Lower lobe of right lung (tissue), 2 donors: ENCODE data around the gene LMF1. TPM values are rescaled to one million over a fixed set of nuclear protein-coding genes. Genes with fewer than 3 reads are reported as not detected.
A peak's percentile ranks its signal among the peaks of the same experiment; 100 is the strongest.

Experiments
- ATAC-seq, 2 donors: fragments of 200-7000 bp; cut with Tn5 transposase; one replicate each; pipeline ENCODE4 v1.9.1; 2020 to 2022; ENCODE audit warnings: mild to moderate bottlenecking in 2 of 2, moderate library complexity in 2 of 2
- DNase-seq: peaks from one replicate; pipeline ENCODE4 v3.0.0-alpha.2; 2020
- H3K27ac ChIP-seq: fragments of 200-600 bp; one replicate; pipeline ENCODE4 v1.8.0; 2022
- H3K27me3 ChIP-seq: fragments of 200-600 bp; one replicate; pipeline ENCODE4 v1.8.0; 2022; ENCODE audit warnings: low read depth
- H3K36me3 ChIP-seq: fragments of 200-600 bp; one replicate; pipeline ENCODE4 v1.8.0; 2022; ENCODE audit warnings: mild to moderate bottlenecking
- H3K4me1 ChIP-seq: fragments of 200-600 bp; one replicate; pipeline ENCODE4 v1.8.0; 2022
- H3K4me3 ChIP-seq: fragments of 200-600 bp; one replicate; pipeline ENCODE4 v1.8.0; 2022; ENCODE audit warnings: mild to moderate bottlenecking
- H3K9me3 ChIP-seq: fragments of 200-600 bp; one replicate; pipeline ENCODE4 v1.8.0; 2022
- intact Hi-C: fragments of 100-400 bp; cut with DNase I; formaldehyde crosslinking; loops from one replicate; pipeline ENCODE4 v1.11.0; 2022
- total RNA-seq: library from RNA; stranded (reverse); fragmentation: NEBNext Ultra II Directional; extraction: Animal tissue kit (Norgen Biotek cat#: 25700); gene quantifications from one replicate; pipeline ENCODE4 v1.2.1, GENCODE V29; 2021
- TF ChIP-seq, protein P1 (sequence below): fragments of 200-600 bp; IDR thresholded peaks from one replicate; pipeline ENCODE4 v1.8.0; 2022; ENCODE audit warnings: antibody characterized with exemption, mild to moderate bottlenecking
- donor health status: DM: no; HTN: yes; CAD: no; lungs with severe emphysema.

The LMF1 gene
- total RNA-seq, 1 donor from 2014 or later, result 23.8 TPM

- Histone ChIP-seq H3K36me3 (peaks cover 12% of the 10 kb centered on the region), H3K4me1 (no peaks in the 10 kb centered on the region), H3K27me3 (no peaks in the 10 kb centered on the region), H3K4me3 (no peak overlapping the region), H3K9me3 (no peaks in the 10 kb centered on the region), H3K27ac (no peak overlapping the region)
- no peak for DNase-seq
- TF ChIP-seq, protein P1, sequence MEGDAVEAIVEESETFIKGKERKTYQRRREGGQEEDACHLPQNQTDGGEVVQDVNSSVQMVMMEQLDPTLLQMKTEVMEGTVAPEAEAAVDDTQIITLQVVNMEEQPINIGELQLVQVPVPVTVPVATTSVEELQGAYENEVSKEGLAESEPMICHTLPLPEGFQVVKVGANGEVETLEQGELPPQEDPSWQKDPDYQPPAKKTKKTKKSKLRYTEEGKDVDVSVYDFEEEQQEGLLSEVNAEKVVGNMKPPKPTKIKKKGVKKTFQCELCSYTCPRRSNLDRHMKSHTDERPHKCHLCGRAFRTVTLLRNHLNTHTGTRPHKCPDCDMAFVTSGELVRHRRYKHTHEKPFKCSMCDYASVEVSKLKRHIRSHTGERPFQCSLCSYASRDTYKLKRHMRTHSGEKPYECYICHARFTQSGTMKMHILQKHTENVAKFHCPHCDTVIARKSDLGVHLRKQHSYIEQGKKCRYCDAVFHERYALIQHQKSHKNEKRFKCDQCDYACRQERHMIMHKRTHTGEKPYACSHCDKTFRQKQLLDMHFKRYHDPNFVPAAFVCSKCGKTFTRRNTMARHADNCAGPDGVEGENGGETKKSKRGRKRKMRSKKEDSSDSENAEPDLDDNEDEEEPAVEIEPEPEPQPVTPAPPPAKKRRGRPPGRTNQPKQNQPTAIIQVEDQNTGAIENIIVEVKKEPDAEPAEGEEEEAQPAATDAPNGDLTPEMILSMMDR, result no peak
- intact Hi-C loops, result no loop called here
- ATAC-seq, result no peak
Measured at GRCh38 chr16:900211-900610, 70.6 kb downstream of the LMF1 start.

GRCh38 chr16:899683-900060, 71.1 kb downstream of the LMF1 start:
- Histone ChIP-seq H3K9me3 (no peaks in the 10 kb centered on the region), H3K27me3 (no peaks in the 10 kb centered on the region), H3K4me3 (no peak overlapping the region), H3K4me1 (no peaks in the 10 kb centered on the region), H3K36me3 (peaks cover 12% of the 10 kb centered on the region), H3K27ac (no peak overlapping the region)
- peak; percentile 32 for DNase-seq
- ATAC-seq, result peak in 1 of 2 donors; percentile 31
- intact Hi-C loops, result no loop called here
- TF ChIP-seq, protein P1, result no peak

DNA sequence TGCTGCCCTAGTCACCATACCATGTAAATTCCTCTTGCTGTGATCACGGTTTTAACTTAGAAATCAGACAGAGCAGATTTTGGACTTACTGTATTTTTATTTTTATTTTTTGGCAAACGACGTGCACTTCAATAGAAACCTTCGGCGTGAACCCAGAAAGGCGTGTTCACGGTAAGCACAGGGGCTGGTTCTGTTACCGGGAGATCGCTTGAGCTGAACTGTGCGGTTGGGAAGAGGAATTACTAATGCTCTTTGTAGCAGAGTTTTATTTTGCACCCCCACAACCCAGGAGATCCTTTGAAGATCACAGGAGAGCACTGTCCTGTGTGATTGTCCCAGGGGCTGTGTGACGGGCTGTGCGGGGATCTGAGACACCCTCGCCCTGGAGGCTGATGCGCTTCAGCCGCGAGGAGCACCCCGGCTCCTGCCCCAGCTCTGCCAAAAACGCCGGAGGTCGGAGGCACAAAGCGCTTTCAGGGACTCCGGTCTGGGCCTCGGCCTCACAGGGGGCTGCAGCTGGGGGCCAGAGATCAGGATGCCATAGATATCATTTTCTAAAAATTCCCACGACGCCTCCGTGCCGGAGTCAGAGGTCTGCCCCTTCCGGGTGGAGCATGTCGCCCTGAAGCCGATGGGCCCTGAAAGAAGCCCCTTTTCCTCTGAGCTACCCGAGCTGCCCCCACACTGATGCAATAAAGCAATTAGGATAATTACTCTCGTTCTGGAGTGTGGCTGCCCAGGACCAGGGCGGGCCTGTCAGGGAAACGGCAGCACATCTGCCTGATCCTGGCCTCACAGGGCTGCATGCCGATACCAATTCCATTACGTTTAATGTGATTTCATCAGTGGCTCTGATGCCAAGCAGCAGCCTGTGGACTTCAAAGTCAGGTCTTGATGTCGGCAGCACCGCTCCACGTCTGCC, 71.8 kb downstream of the LMF1 start:
- intact Hi-C loops, result no loop called here
- H3K9me3 ChIP-seq, result no peaks in the 10 kb centered on the region
- H3K27me3 ChIP-seq, result no peaks in the 10 kb centered on the region
- peaks cover 12% of the 10 kb centered on the region for H3K36me3 ChIP-seq
- DNase-seq (no peak), ATAC-seq (no peak)
- H3K4me1 ChIP-seq, result no peaks in the 10 kb centered on the region
- TF ChIP-seq, protein P1, result no peak
- H3K27ac ChIP-seq, result no peak overlapping the region
- H3K4me3 ChIP-seq, result no peak overlapping the region

DNA sequence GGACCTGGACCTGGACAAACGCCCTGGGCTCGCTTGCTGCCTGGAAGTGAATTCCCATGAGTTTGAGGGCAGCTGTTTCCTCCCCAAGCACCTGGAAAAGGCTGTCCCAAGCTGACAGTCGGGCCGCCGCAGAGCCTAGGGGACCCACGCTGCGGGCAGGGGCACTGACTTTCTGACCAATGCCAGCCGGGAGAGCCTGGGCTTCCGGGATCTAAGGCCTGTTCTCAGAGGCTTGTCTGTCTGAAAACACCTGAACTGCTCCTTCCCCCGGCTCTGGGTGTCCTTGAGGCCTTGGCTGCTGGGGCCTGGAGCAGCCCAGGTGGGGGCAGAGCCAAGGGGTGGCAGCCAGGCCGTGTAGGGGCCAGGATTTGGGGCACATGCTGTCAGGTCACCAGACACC, 72.6 kb downstream of the LMF1 start:
- Histone ChIP-seq H3K9me3 (no peaks in the 10 kb centered on the region), H3K36me3 (peaks cover 12% of the 10 kb centered on the region), H3K4me3 (no peak overlapping the region), H3K4me1 (no peaks in the 10 kb centered on the region), H3K27me3 (no peaks in the 10 kb centered on the region), H3K27ac (no peak overlapping the region)
- intact Hi-C loops, result no loop called here
- no peak for ATAC-seq
- no peak for DNase-seq
- TF ChIP-seq, protein P1, result no peak

- Histone ChIP-seq H3K27ac (no peak overlapping the region), H3K9me3 (no peaks in the 10 kb centered on the region), H3K4me3 (no peak overlapping the region), H3K4me1 (no peaks in the 10 kb centered on the region), H3K27me3 (no peaks in the 10 kb centered on the region), H3K36me3 (peaks cover 12% of the 10 kb centered on the region)
- TF ChIP-seq, protein P1, result no peak
- ATAC-seq (no peak), DNase-seq (no peak)
- intact Hi-C loops, result no loop called here
Measured at GRCh38 chr16:897701-898100, 73.1 kb downstream of the LMF1 start.
